H9 (cell line): ENCODE results near the gene WNT7B. TPM values are rescaled to one million over a fixed set of nuclear protein-coding genes. Genes with fewer than 3 reads are reported as not detected.

Experiments used
- DNase-seq: peaks from one replicate; pipeline ENCODE4 v3.0.0-alpha.2; 2017
- H2AFZ ChIP-seq: one replicate; pipeline ENCODE4 v1.6.1; 2013; ENCODE audit warnings: mild to moderate bottlenecking, low read length, control low read depth, moderate library complexity
- H2AK5ac ChIP-seq: 2 replicates; pipeline ENCODE4 v1.6.1; 2013; ENCODE audit warnings: low read length, control low read depth, mixed read lengths; ENCODE audit not compliant: insufficient read length
- H2BK120ac ChIP-seq: one replicate; pipeline ENCODE4 v1.6.1; 2013; ENCODE audit warnings: low read depth, mild to moderate bottlenecking, low read length, control low read depth, inconsistent platforms; ENCODE audit not compliant: poor library complexity, severe bottlenecking
- H2BK12ac ChIP-seq: 2 replicates; pipeline ENCODE4 v1.6.1; 2013; ENCODE audit warnings: low read length, control low read depth, mixed read lengths, low read depth; ENCODE audit not compliant: insufficient read length
- H2BK15ac ChIP-seq: 2 replicates; pipeline ENCODE4 v1.6.1; 2013; ENCODE audit warnings: low read depth, low read length, control low read depth
- H2BK20ac ChIP-seq: one replicate; pipeline ENCODE4 v1.6.1; 2013; ENCODE audit warnings: low read depth, mild to moderate bottlenecking, low read length, control low read depth, inconsistent platforms; ENCODE audit not compliant: poor library complexity, severe bottlenecking
- H2BK5ac ChIP-seq: 2 replicates; pipeline ENCODE4 v1.6.1; 2013; ENCODE audit warnings: low read length, control low read depth, mixed read lengths; ENCODE audit not compliant: insufficient read length
- H3K14ac ChIP-seq: 2 replicates; pipeline ENCODE4 v1.6.1; 2013; ENCODE audit warnings: low read length, control low read depth; ENCODE audit not compliant: insufficient read depth
- H3K18ac ChIP-seq: 2 replicates; pipeline ENCODE4 v1.6.1; 2013; ENCODE audit warnings: low read depth, mild to moderate bottlenecking, mixed read lengths, low read length, control low read depth; ENCODE audit not compliant: insufficient read length
- H3K23ac ChIP-seq: 2 replicates; pipeline ENCODE4 v1.6.1; 2013; ENCODE audit warnings: low read length, control low read depth, mixed read lengths, low read depth; ENCODE audit not compliant: insufficient read length
- H3K23me2 ChIP-seq: 2 replicates; pipeline ENCODE4 v1.6.1; 2013; ENCODE audit warnings: low read depth, mild to moderate bottlenecking, mixed read lengths, low read length, control low read depth; ENCODE audit not compliant: insufficient read length, poor library complexity, severe bottlenecking
- H3K27ac ChIP-seq: 2 replicates; pipeline ENCODE4 v1.5.1; 2013; ENCODE audit warnings: low read length, control low read depth, mixed read lengths, low read depth; ENCODE audit not compliant: insufficient read length
- H3K27me3 ChIP-seq: 2 replicates; pipeline ENCODE4 v1.6.1; 2013; ENCODE audit warnings: low read length, control low read depth, inconsistent platforms; ENCODE audit not compliant: insufficient read depth
- H3K4ac ChIP-seq: 2 replicates; pipeline ENCODE4 v1.6.1; 2013; ENCODE audit warnings: low read depth, mild to moderate bottlenecking, control low read depth, inconsistent platforms, low read length, moderate library complexity
- H3K4me1 ChIP-seq: 2 replicates; pipeline ENCODE4 v1.6.1; 2013; ENCODE audit warnings: low read length, control low read depth, inconsistent platforms; ENCODE audit not compliant: insufficient read depth
- H3K4me2 ChIP-seq: 2 replicates; pipeline ENCODE4 v1.6.1; 2013; ENCODE audit warnings: low read length, control low read depth, mixed read lengths; ENCODE audit not compliant: insufficient read length, insufficient read depth
- H3K56ac ChIP-seq: 2 replicates; pipeline ENCODE4 v1.6.1; 2013; ENCODE audit warnings: low read depth, mild to moderate bottlenecking, mixed read lengths, low read length, control low read depth; ENCODE audit not compliant: insufficient read length
- H3K79me1 ChIP-seq: 2 replicates; pipeline ENCODE4 v1.6.1; 2013; ENCODE audit warnings: low read depth, mild to moderate bottlenecking, moderate library complexity, low read length, control low read depth, inconsistent platforms; ENCODE audit not compliant: insufficient read depth, poor library complexity, severe bottlenecking
- H3K79me2 ChIP-seq: 2 replicates; pipeline ENCODE4 v1.6.1; 2013; ENCODE audit warnings: low read length, control low read depth, inconsistent platforms; ENCODE audit not compliant: insufficient read depth
- H3K9ac ChIP-seq: 2 replicates; pipeline ENCODE4 v1.6.1; 2013; ENCODE audit warnings: low read length, control low read depth, mixed read lengths; ENCODE audit not compliant: insufficient read length; ENCODE audit errors: extremely low read depth
- H3K9me3 ChIP-seq: one replicate; pipeline ENCODE4 v1.6.1; 2013; ENCODE audit warnings: low read depth, low read length, inconsistent platforms; ENCODE audit not compliant: control insufficient read depth
- H3T11ph ChIP-seq: one replicate; pipeline ENCODE4 v1.6.1; 2013; ENCODE audit warnings: mild to moderate bottlenecking, low read length, control low read depth, inconsistent platforms
- H4K20me1 ChIP-seq: one replicate; pipeline ENCODE4 v1.6.1; 2013; ENCODE audit not compliant: control insufficient read depth, insufficient read length, insufficient read depth
- H4K5ac ChIP-seq: 2 replicates; pipeline ENCODE4 v1.6.1; 2013; ENCODE audit warnings: low read depth, mild to moderate bottlenecking, mixed read lengths, low read length, control low read depth; ENCODE audit not compliant: insufficient read length
- H4K8ac ChIP-seq: replicated peaks from 2 replicates; pipeline ENCODE4 v1.6.1; 2013; ENCODE audit warnings: low read length, control low read depth, mixed read lengths, low read depth; ENCODE audit not compliant: insufficient read length
- H4K91ac ChIP-seq: 2 replicates; pipeline ENCODE4 v1.6.1; 2013; ENCODE audit warnings: low read depth, mild to moderate bottlenecking, moderate library complexity, mixed read lengths, low read length, control low read depth; ENCODE audit not compliant: insufficient read length
- H3K27ac Mint-ChIP-seq, 3 experiments: 2 replicates in 2 of 3; 3 replicates in 1 of 3; pipeline ENCODE4 v1.8.0; 2020 to 2021; ENCODE audit warnings: mixed read lengths in 3 of 3, mild to moderate bottlenecking in 1 of 3, moderate library complexity in 1 of 3
- H3K27me3 Mint-ChIP-seq: 2 replicates; pipeline ENCODE4 v1.8.0; 2021; ENCODE audit warnings: low read depth, mild to moderate bottlenecking, moderate library complexity, mixed read lengths
- H3K36me3 Mint-ChIP-seq, 3 experiments: 2 replicates in 2 of 3; 3 replicates in 1 of 3; pipeline ENCODE4 v1.8.0; 2020 to 2021; ENCODE audit warnings: low read depth in 3 of 3, mixed read lengths in 3 of 3; ENCODE audit not compliant: insufficient read depth in 1 of 3
- H3K4me1 Mint-ChIP-seq, 2 experiments: 2 replicates each; pipeline ENCODE4 v1.8.0; 2020; ENCODE audit warnings: mixed read lengths in 2 of 2
- H3K4me3 Mint-ChIP-seq, 2 experiments: 2 replicates in 1 of 2; 3 replicates in 1 of 2; pipeline ENCODE4 v1.8.0; 2020 to 2021; ENCODE audit warnings: mild to moderate bottlenecking in 2 of 2, mixed read lengths in 2 of 2, moderate library complexity in 1 of 2
- H3K9me3 Mint-ChIP-seq, 2 experiments: 2 replicates in 1 of 2; 3 replicates in 1 of 2; pipeline ENCODE4 v1.8.0; 2020; ENCODE audit warnings: mild to moderate bottlenecking in 2 of 2, mixed read lengths in 2 of 2, moderate library complexity in 1 of 2
- WGBS: extraction: QIAGEN DNeasy Blood & Tissue Kit; methylation state at CpG from one replicate; pipeline ENCODE4 v1.1.7; 2013; ENCODE audit warnings: missing lambda C conversion rate, low lambda C conversion rate, mixed read lengths; ENCODE audit not compliant: insufficient read length; ENCODE audit errors: extremely low coverage; 5-methylcytosine and 5-hydroxymethylcytosine counted together
- total RNA-seq: library from RNA; stranded (reverse); gene quantifications from 2 replicates; pipeline ENCODE4 v1.2.1, GENCODE V29; 2021
- TF ChIP-seq, protein P1 (sequence below): fragments of 200-600 bp; sonication (generic); conservative IDR thresholded peaks from 3 replicates; pipeline ENCODE4 v1.8.0; 2021; ENCODE audit warnings: antibody characterized with exemption, mild to moderate bottlenecking

WNT7B gene
- total RNA-seq, 1 experiment from 2014 or later: 0.09 TPM

DNA sequence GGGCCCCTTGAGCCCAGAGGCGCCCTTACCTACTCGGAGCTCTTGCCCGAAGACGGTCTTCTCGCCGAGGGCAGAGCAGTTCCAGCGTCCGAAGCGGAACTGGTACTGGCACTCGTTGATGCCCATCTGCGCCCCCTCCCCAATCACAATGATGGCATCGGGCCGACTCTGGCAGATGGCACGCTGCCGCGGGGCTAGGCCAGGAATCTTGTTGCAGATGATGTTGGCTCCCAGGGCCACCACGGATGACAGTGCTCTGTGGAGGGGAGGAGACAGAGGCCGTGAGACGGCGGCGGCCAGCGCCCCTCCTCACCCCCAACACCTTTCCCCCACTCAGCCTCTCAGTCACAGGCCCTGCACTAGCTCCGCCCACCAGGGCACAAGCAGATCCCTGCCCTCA lies 27.1 kb downstream of the WNT7B start:
- H3K9ac ChIP-seq: no peak overlapping the region
- Mint-ChIP-seq H3K36me3 (no peaks in the 10 kb centered on the region), H3K4me1 (peaks cover 0 to 9% of the 10 kb centered on the region in 2 experiments; a peak in 3 of 4 replicates), H3K27me3 (peaks cover 12% of the 10 kb centered on the region), H3K9me3 (no peaks in the 10 kb centered on the region; a peak in 1 of 5 replicates), H3K4me3 (no peak overlapping the region), H3K27ac (peak overlapping the region in 1 of 3 experiments; percentile 60; a peak in 2 of 7 replicates)
- no peak overlapping the region for H2BK20ac ChIP-seq
- no peak overlapping the region for H3K23ac ChIP-seq
- H2BK15ac ChIP-seq: no peak overlapping the region
- H2AK5ac ChIP-seq: no peak overlapping the region
- no peak overlapping the region for H3K18ac ChIP-seq
- no peak overlapping the region for H3K56ac ChIP-seq
- no peak overlapping the region for H4K5ac ChIP-seq
- H4K20me1 ChIP-seq: no peaks in the 10 kb centered on the region
- H3K9me3 ChIP-seq: no peaks in the 10 kb centered on the region
- H3T11ph ChIP-seq: no peak overlapping the region
- no peak overlapping the region for H3K4me2 ChIP-seq
- H2BK5ac ChIP-seq: no peak overlapping the region
- no peak overlapping the region for H2BK12ac ChIP-seq
- TF ChIP-seq, protein P1, sequence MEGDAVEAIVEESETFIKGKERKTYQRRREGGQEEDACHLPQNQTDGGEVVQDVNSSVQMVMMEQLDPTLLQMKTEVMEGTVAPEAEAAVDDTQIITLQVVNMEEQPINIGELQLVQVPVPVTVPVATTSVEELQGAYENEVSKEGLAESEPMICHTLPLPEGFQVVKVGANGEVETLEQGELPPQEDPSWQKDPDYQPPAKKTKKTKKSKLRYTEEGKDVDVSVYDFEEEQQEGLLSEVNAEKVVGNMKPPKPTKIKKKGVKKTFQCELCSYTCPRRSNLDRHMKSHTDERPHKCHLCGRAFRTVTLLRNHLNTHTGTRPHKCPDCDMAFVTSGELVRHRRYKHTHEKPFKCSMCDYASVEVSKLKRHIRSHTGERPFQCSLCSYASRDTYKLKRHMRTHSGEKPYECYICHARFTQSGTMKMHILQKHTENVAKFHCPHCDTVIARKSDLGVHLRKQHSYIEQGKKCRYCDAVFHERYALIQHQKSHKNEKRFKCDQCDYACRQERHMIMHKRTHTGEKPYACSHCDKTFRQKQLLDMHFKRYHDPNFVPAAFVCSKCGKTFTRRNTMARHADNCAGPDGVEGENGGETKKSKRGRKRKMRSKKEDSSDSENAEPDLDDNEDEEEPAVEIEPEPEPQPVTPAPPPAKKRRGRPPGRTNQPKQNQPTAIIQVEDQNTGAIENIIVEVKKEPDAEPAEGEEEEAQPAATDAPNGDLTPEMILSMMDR: no peak
- no CpG with 5 or more reads among the region's 23 CpGs for WGBS
- no peaks in the 10 kb centered on the region for H3K27me3 ChIP-seq
- H4K91ac ChIP-seq: no peak overlapping the region
- no peak overlapping the region for H2BK120ac ChIP-seq
- H4K8ac ChIP-seq: no peak overlapping the region
- no peaks in the 10 kb centered on the region for H3K79me1 ChIP-seq
- H3K79me2 ChIP-seq: no peaks in the 10 kb centered on the region
- no peak overlapping the region for H2AFZ ChIP-seq
- no peak overlapping the region for H3K4ac ChIP-seq
- H3K23me2 ChIP-seq: no peaks in the 10 kb centered on the region
- no peak overlapping the region for H3K27ac ChIP-seq
- H3K14ac ChIP-seq: no peak overlapping the region; the same call in 1 of the 2 replicates
- DNase-seq: no peak
- H3K4me1 ChIP-seq: no peaks in the 10 kb centered on the region
